DMS 273 (cell line): Measurements from ENCODE around the gene NCF2.
A peak's percentile ranks its signal among the peaks of the same experiment; 100 is the strongest.

Experiments
- DNase-seq: peaks from one replicate; lab custom pipeline; 2025; ENCODE audit not compliant: unreplicated experiment; lab: John Stamatoyannopoulos, UW

The NCF2 gene

GRCh38 chr1:183585038-183585437 is 5.2 kb downstream of the NCF2 start:
- no peak for DNase-seq

- DNase-seq, result no peak
Measured at GRCh38 chr1:183584147-183584546, 6.1 kb downstream of the NCF2 start.

- DNase-seq, result no peak
Measured at GRCh38 chr1:183583466-183583865, 6.8 kb downstream of the NCF2 start.

- DNase-seq, result no peak
Measured at GRCh38 chr1:183582021-183582713, 8.1 kb downstream of the NCF2 start.

- DNase-seq, result peak; percentile 81
Measured at GRCh38 chr1:183580281-183580682, 10.0 kb downstream of the NCF2 start.

GRCh38 chr1:183578856-183579255 is 11.4 kb downstream of the NCF2 start:
- DNase-seq, result no peak

- no peak for DNase-seq
Measured at GRCh38 chr1:183577897-183578465, 12.3 kb downstream of the NCF2 start.

GRCh38 chr1:183576537-183576936 is 13.7 kb downstream of the NCF2 start:
- DNase-seq, result no peak

GRCh38 chr1:183575606-183576005 is 14.7 kb downstream of the NCF2 start:
- no peak for DNase-seq

GRCh38 chr1:183572721-183573120 is 17.5 kb downstream of the NCF2 start:
- no peak for DNase-seq

- no peak for DNase-seq
Measured at GRCh38 chr1:183571678-183572268, 18.5 kb downstream of the NCF2 start.

- no peak for DNase-seq
Measured at GRCh38 chr1:183570451-183570850, 19.8 kb downstream of the NCF2 start.

GRCh38 chr1:183569801-183570200 is 20.5 kb downstream of the NCF2 start:
- DNase-seq, result no peak

- no peak for DNase-seq
Measured at GRCh38 chr1:183569141-183569540, 21.1 kb downstream of the NCF2 start.

GRCh38 chr1:183568176-183569021 is 21.9 kb downstream of the NCF2 start:
- no peak for DNase-seq

GRCh38 chr1:183567584-183567983 is 22.7 kb downstream of the NCF2 start:
- peak; percentile 48 for DNase-seq

GRCh38 chr1:183566026-183566425 is 24.2 kb downstream of the NCF2 start:
- DNase-seq, result no peak

GRCh38 chr1:183565261-183565660 is 25.0 kb downstream of the NCF2 start:
- DNase-seq, result no peak

GRCh38 chr1:183562701-183563100 is 27.6 kb downstream of the NCF2 start:
- DNase-seq, result no peak

GRCh38 chr1:183559061-183559460 is 31.2 kb downstream of the NCF2 start:
- no peak for DNase-seq

GRCh38 chr1:183554577-183554976 is 35.7 kb downstream of the NCF2 start:
- DNase-seq, result no peak

- DNase-seq, result no peak
Measured at GRCh38 chr1:183553764-183554163, 36.5 kb downstream of the NCF2 start.
